Transverse colon (tissue), 4 donors: ENCODE data around the gene LRP1. TPM values are rescaled to one million over a fixed set of nuclear protein-coding genes. Genes with fewer than 3 reads are reported as not detected.

Experiments used
- DNase-seq: peaks from one replicate; pipeline ENCODE4 v3.0.0-alpha.2; 2019
- H3K27ac ChIP-seq, 4 donors: fragments of 200-600 bp; sonication (generic); 2 replicates each; pipeline ENCODE4 v1.5.1; 2016 to 2018; ENCODE audit warnings: inconsistent platforms in 4 of 4
- H3K27me3 ChIP-seq: fragments of 200-600 bp; sonication (generic); 2 replicates; pipeline ENCODE4 v1.5.1; 2017; ENCODE audit warnings: inconsistent platforms
- H3K36me3 ChIP-seq, 4 donors: fragments of 200-600 bp; sonication (generic); 2 replicates each; pipeline ENCODE4 v1.5.1; 2017 to 2019; ENCODE audit warnings: inconsistent platforms in 4 of 4
- H3K4me1 ChIP-seq, 4 donors: fragments of 200-600 bp; sonication (generic); 2 replicates each; pipeline ENCODE4 v1.5.1; 2017 to 2020; ENCODE audit warnings: inconsistent platforms in 4 of 4
- H3K4me3 ChIP-seq, 4 donors: fragments of 200-600 bp; sonication (generic); 1 replicate in 1 of 4; 2 replicates in 3 of 4; pipeline versions ENCODE4 v1.5.1 to v1.6.1; 2017 to 2019; ENCODE audit warnings: inconsistent platforms in 4 of 4
- H3K9me3 ChIP-seq, 2 donors: fragments of 200-600 bp; sonication (generic); 2 replicates each; pipeline ENCODE4 v1.5.1; 2017 to 2019; ENCODE audit warnings: inconsistent platforms in 2 of 2
- EP300 ChIP-seq: sonication (generic); formaldehyde crosslinking; IDR thresholded peaks from one replicate; pipeline ENCODE4 v1.6.1; 2017; ENCODE audit warnings: antibody characterized with exemption, low read depth
- POLR2A ChIP-seq: fragments of 450-650 bp; IDR thresholded peaks from one replicate; pipeline ENCODE4 v1.6.1; 2016; ENCODE audit warnings: antibody characterized with exemption, mild to moderate bottlenecking, moderate library complexity
- POLR2AphosphoS5 ChIP-seq, 3 donors: sonication (generic); formaldehyde crosslinking; IDR thresholded peaks; one replicate each; pipeline ENCODE4 v1.6.1; 2016; ENCODE audit warnings: antibody characterized with exemption in 3 of 3
- WGBS, 2 donors: methylation state at CpG; one replicate each; pipeline ENCODE4 v1.1.5; 2018; ENCODE audit warnings: low coverage in 1 of 2; 5-methylcytosine and 5-hydroxymethylcytosine counted together
- in situ Hi-C, 4 donors: fragments of 200-750 bp; cut with MboI; loops; one replicate each; pipeline versions ENCODE4 v1.15.0 to v1.15.1; 2017; ENCODE audit warnings: low sequenced_read_pairs in 3 of 4, low pct_ligation_motif_present in 1 of 4, low pct_unique_long_range_greater_than_20kb in 1 of 4
- intact Hi-C: fragments of 100-400 bp; cut with DNase I; formaldehyde crosslinking; loops from one replicate; pipeline ENCODE4 v1.15.1; 2023; ENCODE audit warnings: low total_unique reads
- total RNA-seq, 4 donors: library from RNA; depleted of rRNA; stranded (reverse); fragments of >200 nt; gene quantifications; one replicate each; pipeline ENCODE4 v1.1.0, GENCODE V29; 2016
- TF ChIP-seq, protein P1 (sequence below), 5 experiments: fragments of 200-600 bp in 3 of 5; fragments of 450-650 bp in 2 of 5; sonication (generic) in 3 of 5; IDR thresholded peaks; 1 replicate in 2 of 5; 2 replicates in 3 of 5; pipeline ENCODE4 v1.5.1; 2016 to 2017; ENCODE audit warnings: antibody characterized with exemption in 5 of 5, inconsistent platforms in 3 of 5, mild to moderate bottlenecking in 2 of 5, moderate library complexity in 1 of 5

LRP1 gene
- total RNA-seq, 4 donors from 2014 or later = 94.3 to 248 (median 199) TPM

GRCh38 chr12:57183939-57184725, 55.8 kb downstream of the LRP1 start:
- TF ChIP-seq POLR2A (no peak), POLR2AphosphoS5 (IDR thresholded peaks at IDR 0.05) (no peak), EP300 (no peak)
- TF ChIP-seq, protein P1, sequence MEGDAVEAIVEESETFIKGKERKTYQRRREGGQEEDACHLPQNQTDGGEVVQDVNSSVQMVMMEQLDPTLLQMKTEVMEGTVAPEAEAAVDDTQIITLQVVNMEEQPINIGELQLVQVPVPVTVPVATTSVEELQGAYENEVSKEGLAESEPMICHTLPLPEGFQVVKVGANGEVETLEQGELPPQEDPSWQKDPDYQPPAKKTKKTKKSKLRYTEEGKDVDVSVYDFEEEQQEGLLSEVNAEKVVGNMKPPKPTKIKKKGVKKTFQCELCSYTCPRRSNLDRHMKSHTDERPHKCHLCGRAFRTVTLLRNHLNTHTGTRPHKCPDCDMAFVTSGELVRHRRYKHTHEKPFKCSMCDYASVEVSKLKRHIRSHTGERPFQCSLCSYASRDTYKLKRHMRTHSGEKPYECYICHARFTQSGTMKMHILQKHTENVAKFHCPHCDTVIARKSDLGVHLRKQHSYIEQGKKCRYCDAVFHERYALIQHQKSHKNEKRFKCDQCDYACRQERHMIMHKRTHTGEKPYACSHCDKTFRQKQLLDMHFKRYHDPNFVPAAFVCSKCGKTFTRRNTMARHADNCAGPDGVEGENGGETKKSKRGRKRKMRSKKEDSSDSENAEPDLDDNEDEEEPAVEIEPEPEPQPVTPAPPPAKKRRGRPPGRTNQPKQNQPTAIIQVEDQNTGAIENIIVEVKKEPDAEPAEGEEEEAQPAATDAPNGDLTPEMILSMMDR (IDR thresholded peaks at IDR 0.05) = no peak
- peaks cover 0 to 27% (median 10%) of the 10 kb centered on the region in 4 donors for H3K36me3 ChIP-seq
- DNase-seq = no peak
- no peaks in the 10 kb centered on the region for H3K27me3 ChIP-seq
- WGBS, 2 donors = 86% methylated on average over 11 of the region's 22 CpGs; no CpG with 5 or more reads in 1 of the 2 donors
- H3K4me1 ChIP-seq = no peaks in the 10 kb centered on the region
- intact Hi-C loops (loop anchor here (2.0 to 10.0 kb wide), 3 partner anchors 59 to 179 kb away; partner anchors contain the start of gene ZBTB39), in situ Hi-C loops (loop anchor here in 3 of 4 donors (5.0 to 25.0 kb wide), 2 partner anchors 62 to 422 kb away; partner anchors contain the start of genes HSD17B6 (in 1 of the 3) and PRIM1 (in 1 of the 3))
- H3K27ac ChIP-seq = no peak overlapping the region
- no peaks in the 10 kb centered on the region for H3K9me3 ChIP-seq
- no peak overlapping the region for H3K4me3 ChIP-seq

- 60 to 93% methylated on average over 2 to 21 of the region's 25 CpGs for whole genome bisulfite sequencing, 2 donors
- Histone ChIP-seq H3K27ac (no peak overlapping the region), H3K36me3 (peaks cover 0 to 24% (median 7%) of the 10 kb centered on the region in 4 donors), H3K4me1 (no peaks in the 10 kb centered on the region), H3K27me3 (no peaks in the 10 kb centered on the region), H3K9me3 (no peaks in the 10 kb centered on the region), H3K4me3 (no peak overlapping the region)
- TF ChIP-seq, protein P1 (IDR thresholded peaks at IDR 0.05) = no peak
- no peak for TF ChIP-seq POLR2A
- TF ChIP-seq POLR2AphosphoS5 (IDR thresholded peaks at IDR 0.05) = no peak
- TF ChIP-seq EP300 = no peak
- intact Hi-C loops = loop anchor here (10.0 kb wide), 1 partner anchor 181 kb away; the partner anchor contains the start of gene ZBTB39
- in situ Hi-C loops = loop anchor here in 1 of 4 donors (25.0 kb wide), 1 partner anchor 423 kb away; the partner anchor contains the start of genes HSD17B6 and PRIM1
- DNase-seq = no peak
Measured at GRCh38 chr12:57185403-57185802, 57.1 kb downstream of the LRP1 start.

DNA sequence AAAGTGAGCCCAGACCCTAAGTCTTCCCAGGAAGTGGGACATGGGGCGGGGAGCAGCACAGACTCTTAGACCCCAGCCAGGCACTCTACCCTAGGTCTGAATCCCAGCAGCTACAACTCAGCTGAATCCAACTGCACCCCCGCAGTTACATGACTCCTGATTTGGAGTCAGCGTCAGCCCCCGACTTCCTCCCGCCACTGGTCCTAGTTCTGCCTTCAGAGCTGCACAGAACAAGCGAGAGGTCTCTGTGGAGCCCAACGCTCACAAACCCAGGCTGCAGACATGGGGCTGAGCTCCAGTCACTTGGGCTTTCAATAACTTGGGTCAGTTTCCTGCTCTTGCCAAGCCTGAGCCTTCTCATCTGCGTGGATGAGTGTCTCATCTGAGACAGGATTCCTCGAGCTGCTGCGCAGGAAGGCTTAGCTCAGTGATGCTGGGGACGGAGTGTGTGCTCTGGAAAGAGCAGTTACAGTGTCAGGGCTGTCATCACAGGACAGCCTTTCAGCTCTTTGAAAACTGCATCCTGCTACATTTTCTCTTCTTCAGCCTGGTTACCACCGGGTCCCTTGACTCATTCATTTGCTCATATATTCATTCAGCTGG, 57.7 kb downstream of the LRP1 start:
- Histone ChIP-seq H3K27ac (no peak overlapping the region), H3K27me3 (no peaks in the 10 kb centered on the region), H3K4me1 (no peaks in the 10 kb centered on the region), H3K4me3 (no peak overlapping the region), H3K36me3 (peaks cover 0 to 20% (median 7%) of the 10 kb centered on the region in 4 donors), H3K9me3 (no peaks in the 10 kb centered on the region)
- DNase-seq = no peak
- TF ChIP-seq POLR2A = no peak
- TF ChIP-seq, protein P1 (IDR thresholded peaks at IDR 0.05) = no peak
- 87% methylated on average over 12 of the region's 12 CpGs; no CpG with 5 or more reads in 1 of the 2 donors for WGBS, 2 donors
- in situ Hi-C loops = loop anchor here in 1 of 4 donors (25.0 kb wide), 1 partner anchor 424 kb away; the partner anchor contains the start of genes HSD17B6 and PRIM1
- intact Hi-C loops = loop anchor here (10.0 kb wide), 1 partner anchor 181 kb away; the partner anchor contains the start of gene ZBTB39
